Type B pancreatic cell (in vitro differentiated cells): Measurements from ENCODE around the gene NRSN2. TPM values are rescaled to one million over a fixed set of nuclear protein-coding genes. Genes with fewer than 3 reads are reported as not detected.
"Not testable (repeated sequence)": the region's sequence is repeated elsewhere in the genome, so short reads cannot be mapped to it uniquely, and the experiment has no call there.

Source experiments
- DNase-seq: peaks from one replicate; pipeline ENCODE4 v3.0.0; 2021; ENCODE audit warnings: mixed read lengths; ENCODE audit not compliant: unreplicated experiment; ENCODE audit errors: extremely low spot score
- H3K27ac Mint-ChIP-seq: 2 replicates; pipeline ENCODE4 v1.8.0; 2021; ENCODE audit warnings: mild to moderate bottlenecking, mixed read lengths
- H3K27me3 Mint-ChIP-seq: 2 replicates; pipeline ENCODE4 v1.8.0; 2021; ENCODE audit warnings: mixed read lengths
- H3K36me3 Mint-ChIP-seq: 2 replicates; pipeline ENCODE4 v1.8.0; 2021; ENCODE audit warnings: mixed read lengths
- H3K4me1 Mint-ChIP-seq: one replicate; pipeline ENCODE4 v1.8.0; 2021; ENCODE audit warnings: mixed read lengths; ENCODE audit not compliant: unreplicated experiment
- H3K4me3 Mint-ChIP-seq: 2 replicates; pipeline ENCODE4 v1.8.0; 2021; ENCODE audit warnings: mild to moderate bottlenecking, mixed read lengths
- H3K9me3 Mint-ChIP-seq: 2 replicates; pipeline ENCODE4 v1.8.0; 2021; ENCODE audit warnings: mixed read lengths
- CTCF ChIP-seq: fragments of 200-600 bp; sonication (generic); conservative IDR thresholded peaks from 2 replicates; pipeline ENCODE4 v1.5.0; 2021; ENCODE audit warnings: antibody characterized with exemption, mild to moderate bottlenecking
- total RNA-seq: library from RNA; stranded (reverse); gene quantifications from 2 replicates; pipeline ENCODE4 v1.2.1, GENCODE V29; 2021; ENCODE audit warnings: low replicate concordance

NRSN2 gene
- total RNA-seq, 1 donor from 2014 or later = 43.0 TPM

- Mint-ChIP-seq H3K36me3 (no peaks in the 10 kb centered on the region), H3K9me3 (no peaks in the 10 kb centered on the region), H3K27me3 (peaks cover 4% of the 10 kb centered on the region), H3K4me1 (peaks cover 5% of the 10 kb centered on the region), H3K4me3 (no peak overlapping the region), H3K27ac (no peak overlapping the region)
- no peak for DNase-seq
- TF ChIP-seq CTCF = no peak
These were observed 29.8 kb downstream of the NRSN2 start for GRCh38 chr20:376750-377149.

- not testable (repeated sequence) for H3K9me3 Mint-ChIP-seq, H3K27me3 Mint-ChIP-seq, DNase-seq, H3K36me3 Mint-ChIP-seq, H3K4me1 Mint-ChIP-seq, H3K4me3 Mint-ChIP-seq
- peak overlapping the region; percentile 4 for H3K27ac Mint-ChIP-seq
These were observed 30.7 kb downstream of the NRSN2 start for GRCh38 chr20:377578-377977.

- Mint-ChIP-seq H3K4me1 (peaks cover 4% of the 10 kb centered on the region), H3K36me3 (no peaks in the 10 kb centered on the region), H3K9me3 (no peaks in the 10 kb centered on the region), H3K4me3 (no peak overlapping the region), H3K27ac (no peak overlapping the region), H3K27me3 (peaks cover 19% of the 10 kb centered on the region)
- no peak for DNase-seq
- no peak for TF ChIP-seq CTCF
These were observed 32.0 kb downstream of the NRSN2 start for GRCh38 chr20:378961-379336.

GRCh38 chr20:380763-381580 is 34.1 kb downstream of the NRSN2 start:
- Mint-ChIP-seq H3K4me1 (peaks cover 4% of the 10 kb centered on the region), H3K27ac (peak overlapping the region; percentile 76), H3K36me3 (no peaks in the 10 kb centered on the region), H3K4me3 (peak overlapping the region; percentile 86), H3K27me3 (peaks cover 21% of the 10 kb centered on the region), H3K9me3 (no peaks in the 10 kb centered on the region)
- peak; percentile 53 for TF ChIP-seq CTCF
- DNase-seq = peak; percentile 75

- Mint-ChIP-seq H3K4me1 (peaks cover 4% of the 10 kb centered on the region), H3K9me3 (no peaks in the 10 kb centered on the region), H3K27me3 (peaks cover 21% of the 10 kb centered on the region), H3K4me3 (peak overlapping the region; percentile 85), H3K36me3 (no peaks in the 10 kb centered on the region), H3K27ac (peak overlapping the region; percentile 56)
- no peak for TF ChIP-seq CTCF
- DNase-seq = peak; percentile 74
These were observed 34.8 kb downstream of the NRSN2 start for GRCh38 chr20:381581-382290.
